Type B pancreatic cell (in vitro differentiated cells): ENCODE results near the gene ACOT11. TPM values are rescaled to one million over a fixed set of nuclear protein-coding genes. Genes with fewer than 3 reads are reported as not detected.
A peak's percentile ranks its signal among the peaks of the same experiment; 100 is the strongest.

Source experiments
- DNase-seq: peaks from one replicate; pipeline ENCODE4 v3.0.0; 2021; ENCODE audit warnings: mixed read lengths; ENCODE audit not compliant: unreplicated experiment; ENCODE audit errors: extremely low spot score
- H3K27ac Mint-ChIP-seq: 2 replicates; pipeline ENCODE4 v1.8.0; 2021; ENCODE audit warnings: mild to moderate bottlenecking, mixed read lengths
- H3K27me3 Mint-ChIP-seq: 2 replicates; pipeline ENCODE4 v1.8.0; 2021; ENCODE audit warnings: mixed read lengths
- H3K36me3 Mint-ChIP-seq: 2 replicates; pipeline ENCODE4 v1.8.0; 2021; ENCODE audit warnings: mixed read lengths
- H3K4me1 Mint-ChIP-seq: one replicate; pipeline ENCODE4 v1.8.0; 2021; ENCODE audit warnings: mixed read lengths; ENCODE audit not compliant: unreplicated experiment
- H3K4me3 Mint-ChIP-seq: 2 replicates; pipeline ENCODE4 v1.8.0; 2021; ENCODE audit warnings: mild to moderate bottlenecking, mixed read lengths
- H3K9me3 Mint-ChIP-seq: 2 replicates; pipeline ENCODE4 v1.8.0; 2021; ENCODE audit warnings: mixed read lengths
- CTCF ChIP-seq: fragments of 200-600 bp; sonication (generic); conservative IDR thresholded peaks from 2 replicates; pipeline ENCODE4 v1.5.0; 2021; ENCODE audit warnings: antibody characterized with exemption, mild to moderate bottlenecking
- total RNA-seq: library from RNA; stranded (reverse); gene quantifications from 2 replicates; pipeline ENCODE4 v1.2.1, GENCODE V29; 2021; ENCODE audit warnings: low replicate concordance

Gene ACOT11
- total RNA-seq, 1 donor from 2014 or later, result 5.2 TPM

- Mint-ChIP-seq H3K36me3 (no peaks in the 10 kb centered on the region), H3K27ac (no peak overlapping the region)
Measured at GRCh38 chr1:54601730-54602129, 53.7 kb downstream of the ACOT11 start.

GRCh38 chr1:54602554-54602953 lies 54.5 kb downstream of the ACOT11 start:
- Mint-ChIP-seq H3K4me1 (no peaks in the 10 kb centered on the region), H3K27ac (no peak overlapping the region), H3K27me3 (no peaks in the 10 kb centered on the region), H3K4me3 (no peak overlapping the region), H3K9me3 (no peaks in the 10 kb centered on the region), H3K36me3 (no peaks in the 10 kb centered on the region)
- TF ChIP-seq CTCF, result no peak
- no peak for DNase-seq

More at GRCh38 chr1:54601730-54602129, 53.7 kb downstream of the ACOT11 start:
- H3K4me1 Mint-ChIP-seq, result no peaks in the 10 kb centered on the region
- H3K4me3 Mint-ChIP-seq, result no peak overlapping the region
- no peaks in the 10 kb centered on the region for H3K27me3 Mint-ChIP-seq
- TF ChIP-seq CTCF, result no peak
- no peaks in the 10 kb centered on the region for H3K9me3 Mint-ChIP-seq
- no peak for DNase-seq

GRCh38 chr1:54603241-54603640 lies 55.2 kb downstream of the ACOT11 start:
- Mint-ChIP-seq H3K27ac (no peak overlapping the region), H3K36me3 (no peaks in the 10 kb centered on the region), H3K4me1 (no peaks in the 10 kb centered on the region), H3K4me3 (no peak overlapping the region), H3K9me3 (no peaks in the 10 kb centered on the region), H3K27me3 (no peaks in the 10 kb centered on the region)
- no peak for DNase-seq
- TF ChIP-seq CTCF, result no peak

- Mint-ChIP-seq H3K36me3 (no peaks in the 10 kb centered on the region), H3K4me3 (no peak overlapping the region), H3K9me3 (no peaks in the 10 kb centered on the region), H3K4me1 (no peaks in the 10 kb centered on the region), H3K27ac (no peak overlapping the region), H3K27me3 (no peaks in the 10 kb centered on the region)
- no peak for DNase-seq
- no peak for TF ChIP-seq CTCF
Measured at GRCh38 chr1:54604051-54604450, 56.0 kb downstream of the ACOT11 start.

GRCh38 chr1:54604572-54605370 lies 56.7 kb downstream of the ACOT11 start:
- H3K27me3 Mint-ChIP-seq, result no peaks in the 10 kb centered on the region
- H3K9me3 Mint-ChIP-seq, result no peaks in the 10 kb centered on the region
- H3K36me3 Mint-ChIP-seq, result no peaks in the 10 kb centered on the region
- H3K27ac Mint-ChIP-seq, result peak overlapping the region; percentile 61
- no peak overlapping the region for H3K4me3 Mint-ChIP-seq
- no peak for TF ChIP-seq CTCF
- DNase-seq, result no peak
- H3K4me1 Mint-ChIP-seq, result no peaks in the 10 kb centered on the region
